GM12891 (cell line): ENCODE results near the gene NLRP1.

Experiments used
- DNase-seq: peaks from one replicate; pipeline ENCODE4 v3.0.0; 2011; ENCODE audit warnings: low spot score; ENCODE audit not compliant: insufficient read length
- FAIRE-seq: peaks from 2 replicates; lab custom pipeline; 2011; peaks lifted over from hg19 to GRCh38; lab: Jason Lieb, UNC
- PAX5 ChIP-seq: IDR thresholded peaks from 2 replicates; pipeline ENCODE4 v1.6.1; 2011; ENCODE audit warnings: low read length, moderate library complexity, mild to moderate bottlenecking; ENCODE audit not compliant: insufficient read depth, severe bottlenecking
- POLR2A ChIP-seq: IDR thresholded peaks from 2 replicates; pipeline ENCODE4 v1.6.1; 2011; ENCODE audit warnings: low read depth, low read length, control low read depth
- POLR2AphosphoS5 ChIP-seq: IDR thresholded peaks from 2 replicates; pipeline ENCODE4 v1.6.1; 2011; ENCODE audit warnings: low read depth, low read length, control low read depth
- POU2F2 ChIP-seq: IDR thresholded peaks from 2 replicates; pipeline ENCODE4 v1.6.1; 2011; ENCODE audit warnings: low read depth, mild to moderate bottlenecking, control low read depth, low read length, moderate library complexity
- SPI1 ChIP-seq: IDR thresholded peaks from 2 replicates; pipeline ENCODE4 v1.6.1; 2011; ENCODE audit warnings: low read depth, low read length, control low read depth
- TAF1 ChIP-seq: IDR thresholded peaks from 2 replicates; pipeline ENCODE4 v1.6.1; 2011; ENCODE audit warnings: low read depth, low read length, control low read depth

The NLRP1 gene

GRCh38 chr17:5509482-5509881 is 74.8 kb downstream of the NLRP1 start:
- TF ChIP-seq POLR2AphosphoS5, result no peak
- TF ChIP-seq POLR2A, result no peak
- no peak for TF ChIP-seq PAX5
- no peak for TF ChIP-seq SPI1
- no peak for TF ChIP-seq TAF1
- no peak for TF ChIP-seq POU2F2
- DNase-seq (no peak), FAIRE-seq (no peak)

GRCh38 chr17:5508810-5509209 is 75.5 kb downstream of the NLRP1 start:
- DNase-seq (no peak), FAIRE-seq (no peak)
- TF ChIP-seq POLR2A, result no peak
- no peak for TF ChIP-seq POLR2AphosphoS5
- TF ChIP-seq POU2F2, result no peak
- no peak for TF ChIP-seq TAF1
- TF ChIP-seq PAX5, result no peak
- no peak for TF ChIP-seq SPI1

GRCh38 chr17:5506307-5506706 is 78.0 kb downstream of the NLRP1 start:
- no peak for DNase-seq
- TF ChIP-seq SPI1 (no peak), PAX5 (no peak), POLR2A (no peak), POU2F2 (no peak), POLR2AphosphoS5 (no peak), TAF1 (no peak)
- no peak for FAIRE-seq

- no peak for FAIRE-seq
- DNase-seq, result no peak
- no peak for TF ChIP-seq TAF1
- TF ChIP-seq POLR2A, result no peak
- no peak for TF ChIP-seq PAX5
- no peak for TF ChIP-seq POLR2AphosphoS5
- no peak for TF ChIP-seq POU2F2
- TF ChIP-seq SPI1, result no peak
Observed at GRCh38 chr17:5502552-5502951, 81.8 kb downstream of the NLRP1 start.

- DNase-seq, result no peak
- FAIRE-seq, result no peak
- no peak for TF ChIP-seq SPI1
- TF ChIP-seq POLR2A, result no peak
- TF ChIP-seq PAX5, result no peak
- TF ChIP-seq TAF1, result no peak
- no peak for TF ChIP-seq POLR2AphosphoS5
- no peak for TF ChIP-seq POU2F2
Observed at GRCh38 chr17:5501685-5502084, 82.6 kb downstream of the NLRP1 start.

- TF ChIP-seq SPI1, result no peak
- no peak for TF ChIP-seq POU2F2
- no peak for TF ChIP-seq PAX5
- no peak for TF ChIP-seq POLR2A
- TF ChIP-seq TAF1, result no peak
- no peak for TF ChIP-seq POLR2AphosphoS5
- FAIRE-seq (peak; percentile 85), DNase-seq (peak; percentile 94)
Observed at GRCh38 chr17:5500589-5501391, 83.5 kb downstream of the NLRP1 start.

- TF ChIP-seq TAF1 (no peak), POLR2A (no peak), POLR2AphosphoS5 (no peak), PAX5 (no peak), POU2F2 (no peak), SPI1 (no peak)
- FAIRE-seq, result no peak
- DNase-seq, result no peak
Observed at GRCh38 chr17:5500247-5500588, 84.1 kb downstream of the NLRP1 start.

- FAIRE-seq (no peak), DNase-seq (no peak)
- no peak for TF ChIP-seq POLR2AphosphoS5
- no peak for TF ChIP-seq SPI1
Observed at GRCh38 chr17:5499476-5500231, 84.7 kb downstream of the NLRP1 start.

- FAIRE-seq (no peak), DNase-seq (no peak)
- TF ChIP-seq TAF1 (no peak), PAX5 (no peak), SPI1 (no peak), POU2F2 (no peak), POLR2AphosphoS5 (no peak)
Observed at GRCh38 chr17:5492970-5493369, 91.3 kb downstream of the NLRP1 start.

GRCh38 chr17:5488752-5489151 is 95.6 kb downstream of the NLRP1 start:
- TF ChIP-seq PAX5 (no peak), POU2F2 (no peak), SPI1 (no peak), POLR2A (no peak), POLR2AphosphoS5 (no peak), TAF1 (no peak)
- DNase-seq, result no peak
- FAIRE-seq, result no peak
